Stimulated activated CD8-positive, alpha-beta memory T cell treated with anti-CD3 and anti-CD28 coated beads, Interleukin-12 subunit alpha, Interleukin-12 subunit beta, amount 100 ng/mL, for 24 hours (primary cell): Measurements from ENCODE around the gene GRIN2D.

ENCODE experiments used
- DNase-seq: peaks from one replicate; pipeline ENCODE4 v3.0.0-alpha.2; 2020; ENCODE audit errors: extremely low read depth

GRIN2D gene

DNA sequence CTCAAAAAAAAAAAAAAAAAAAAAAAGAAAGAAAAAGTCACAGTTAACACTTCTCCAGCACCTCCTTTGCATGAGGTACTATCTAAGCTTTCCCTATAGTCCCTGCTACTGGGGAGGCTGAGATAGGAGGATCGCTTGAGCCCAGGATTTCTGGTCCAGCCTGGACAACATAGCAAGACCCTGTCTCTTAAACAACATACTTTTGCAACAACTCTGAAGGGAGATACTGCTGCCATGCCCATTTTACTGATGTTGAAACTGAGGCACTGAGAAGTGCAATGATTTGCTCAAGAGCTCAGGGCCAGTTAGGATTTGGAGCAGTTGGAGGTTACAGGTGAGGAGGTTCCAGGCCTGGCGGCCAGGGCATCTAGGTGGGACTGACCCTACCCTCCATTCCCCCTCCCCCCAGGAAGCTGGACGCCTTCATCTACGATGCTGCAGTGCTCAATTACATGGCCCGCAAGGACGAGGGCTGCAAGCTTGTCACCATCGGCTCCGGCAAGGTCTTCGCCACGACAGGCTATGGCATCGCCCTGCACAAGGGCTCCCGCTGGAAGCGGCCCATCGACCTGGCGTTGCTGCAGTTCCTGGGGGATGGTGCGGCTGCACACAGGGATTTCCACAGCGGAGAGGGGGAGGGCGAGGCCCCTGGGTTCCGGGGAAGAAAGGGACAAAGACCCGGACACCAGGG is 48.0 kb downstream of the GRIN2D start:
- no peak for DNase-seq

DNA sequence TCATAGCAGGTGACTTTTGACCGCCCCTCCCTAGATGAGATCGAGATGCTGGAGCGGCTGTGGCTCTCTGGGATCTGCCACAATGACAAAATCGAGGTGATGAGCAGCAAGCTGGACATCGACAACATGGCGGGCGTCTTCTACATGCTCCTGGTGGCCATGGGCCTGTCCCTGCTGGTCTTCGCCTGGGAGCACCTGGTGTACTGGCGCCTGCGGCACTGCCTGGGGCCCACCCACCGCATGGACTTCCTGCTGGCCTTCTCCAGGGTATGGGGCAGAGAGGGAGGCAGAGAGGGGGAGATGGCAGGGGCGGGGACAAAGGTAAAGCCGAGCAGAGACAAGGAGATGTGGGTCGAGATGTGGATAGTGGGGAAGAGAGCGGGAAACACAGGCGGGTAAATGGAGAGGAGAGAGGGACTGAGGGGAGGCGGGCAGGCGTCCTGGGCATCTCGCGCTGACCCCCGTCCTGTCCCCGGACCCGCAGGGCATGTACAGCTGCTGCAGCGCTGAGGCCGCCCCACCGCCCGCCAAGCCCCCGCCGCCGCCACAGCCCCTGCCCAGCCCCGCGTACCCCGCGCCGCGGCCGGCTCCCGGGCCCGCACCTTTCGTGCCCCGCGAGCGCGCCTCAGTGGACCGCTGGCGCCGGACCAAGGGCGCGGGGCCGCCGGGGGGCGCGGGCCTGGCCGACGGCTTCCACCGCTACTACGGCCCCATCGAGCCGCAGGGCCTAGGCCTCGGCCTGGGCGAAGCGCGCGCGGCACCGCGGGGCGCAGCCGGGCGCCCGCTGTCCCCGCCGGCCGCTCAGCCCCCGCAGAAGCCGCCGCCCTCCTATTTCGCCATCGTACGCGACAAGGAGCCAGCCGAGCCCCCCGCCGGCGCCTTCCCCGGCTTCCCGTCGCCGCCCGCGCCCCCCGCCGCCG is 48.9 kb downstream of the GRIN2D start:
- DNase-seq = no peak

- DNase-seq = no peak
Observed at GRCh38 chr19:48443256-48443655, 49.8 kb downstream of the GRIN2D start.
